ENCODE measurements around the gene EPB41.
"Not testable (repeated sequence)": the region's sequence is repeated elsewhere in the genome, so short reads cannot be mapped to it uniquely, and the experiment has no call there.

Gene EPB41

DNA sequence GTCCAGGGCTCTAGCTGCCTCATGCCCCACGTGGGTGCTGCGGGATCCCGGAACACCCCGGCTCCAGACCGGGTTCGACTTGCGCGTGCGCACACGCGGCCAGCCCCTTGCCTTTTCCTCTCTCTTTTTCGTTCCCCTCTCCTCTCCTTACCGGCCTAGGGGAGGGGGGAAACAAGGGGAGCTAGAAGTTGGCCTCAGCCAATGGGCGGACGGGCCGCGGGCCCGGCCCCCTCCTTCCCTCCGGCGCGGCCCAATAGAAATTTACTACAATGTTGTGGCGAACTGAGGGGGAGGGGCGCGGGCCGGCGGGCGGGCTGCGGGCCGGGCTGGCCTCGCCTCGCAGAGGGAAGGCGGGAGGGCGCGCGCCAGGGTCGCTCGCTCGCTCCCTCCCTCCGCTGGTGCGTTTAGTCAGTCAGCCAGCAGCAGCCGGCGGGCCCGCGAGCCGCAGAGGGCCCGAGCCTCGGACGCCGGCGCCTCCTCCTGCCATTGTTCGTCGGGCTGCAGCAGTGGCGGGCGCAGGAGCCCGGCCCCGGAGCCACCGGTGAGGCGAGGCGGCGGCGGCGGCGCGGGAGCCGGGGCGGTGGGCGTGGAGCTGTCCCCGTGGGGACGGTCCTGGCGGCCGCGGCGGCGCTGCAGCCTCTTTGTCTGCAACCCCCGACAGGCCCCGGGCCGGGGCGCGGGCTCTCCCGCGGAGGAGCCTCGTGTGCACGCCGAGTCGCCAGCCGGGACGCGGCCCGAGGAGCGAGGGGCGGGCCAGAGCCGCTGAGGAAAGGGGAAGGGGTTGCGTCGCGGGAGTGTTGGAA is at the start of gene EPB41:
Gene EPB41 (plus strand): TSS at position 342 of the 803 bp plus-strand sequence. CDS start 72,869 bp downstream, outside the sequence.
- DNase-seq (ENCODE audit: low read depth): peak; percentile 66

DNA sequence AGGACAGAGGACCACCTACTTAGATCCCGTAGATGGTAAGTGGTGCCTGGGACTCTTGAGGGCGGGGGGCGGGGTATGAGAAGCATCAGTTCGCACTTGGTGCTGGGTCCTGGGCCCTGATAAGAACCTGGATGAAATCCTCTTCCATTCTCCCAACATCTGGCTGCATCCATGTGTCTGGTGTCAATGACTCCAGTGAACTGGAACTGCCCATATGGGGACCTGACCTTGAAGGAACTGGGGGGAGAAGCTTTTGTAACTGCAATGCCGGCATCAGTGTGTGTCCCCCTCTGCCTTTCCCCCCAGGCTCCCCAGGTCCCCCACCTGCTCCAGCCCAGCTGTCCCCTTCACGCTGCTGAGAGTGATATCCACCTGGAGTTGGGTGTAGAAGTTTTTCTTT is 49.7 kb upstream of the EPB41 start:
- DNase-seq (ENCODE audit: low read depth): no peak

DNA sequence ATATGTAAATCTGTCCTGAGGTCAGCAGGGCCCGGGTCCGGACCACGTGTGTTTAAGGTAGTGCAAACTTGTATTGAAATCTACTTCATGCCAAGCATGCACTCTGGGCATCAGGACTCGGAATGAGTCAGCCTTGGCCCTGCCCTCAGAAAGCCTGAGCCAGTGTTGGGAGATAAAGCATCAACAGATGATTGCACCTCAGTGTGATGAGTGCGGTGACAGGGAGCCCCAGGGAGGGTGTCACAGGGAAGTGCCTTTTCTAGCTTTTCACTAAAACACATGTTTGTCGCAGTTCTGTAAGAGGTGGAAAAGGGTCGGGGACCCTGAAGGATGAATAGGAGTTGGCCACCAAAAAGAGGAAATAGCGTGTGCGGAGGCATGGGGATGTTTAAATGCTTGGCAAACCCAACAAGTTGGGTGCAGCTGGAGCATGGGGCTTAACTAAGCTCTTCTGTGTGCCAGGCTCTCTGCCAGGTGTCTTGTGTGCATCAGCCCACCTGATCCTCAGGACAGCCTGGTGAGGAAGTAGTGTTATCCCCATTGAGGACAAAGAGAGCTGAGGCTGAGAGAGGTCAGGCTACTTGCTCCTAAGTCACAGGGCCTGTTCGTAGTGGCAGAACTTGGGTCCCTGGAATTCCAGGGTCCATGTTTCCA is 48.2 kb upstream of the EPB41 start:
- DNase-seq (ENCODE audit: low read depth): no peak

DNA sequence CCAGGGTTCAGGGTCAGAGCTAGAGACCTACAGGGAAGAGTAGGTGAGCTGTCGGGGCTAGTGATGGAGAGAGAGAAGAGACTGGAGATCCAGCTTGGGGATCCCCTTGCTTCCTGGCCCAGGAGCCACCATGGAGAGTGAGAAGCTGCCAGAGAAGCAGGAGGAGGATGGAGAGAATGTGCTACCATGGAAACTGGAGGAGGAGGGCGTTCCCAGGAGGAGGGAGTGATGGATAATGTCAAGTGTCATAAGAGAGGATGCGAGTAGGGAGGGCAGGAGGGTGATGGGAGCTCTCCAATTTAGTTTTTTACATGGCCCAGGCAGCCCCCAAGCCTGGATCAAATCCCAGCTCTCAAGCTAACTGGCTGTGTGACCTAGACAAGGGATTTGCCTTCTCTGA is 46.5 kb upstream of the EPB41 start:
- DNase-seq (ENCODE audit: low read depth): no peak

DNA sequence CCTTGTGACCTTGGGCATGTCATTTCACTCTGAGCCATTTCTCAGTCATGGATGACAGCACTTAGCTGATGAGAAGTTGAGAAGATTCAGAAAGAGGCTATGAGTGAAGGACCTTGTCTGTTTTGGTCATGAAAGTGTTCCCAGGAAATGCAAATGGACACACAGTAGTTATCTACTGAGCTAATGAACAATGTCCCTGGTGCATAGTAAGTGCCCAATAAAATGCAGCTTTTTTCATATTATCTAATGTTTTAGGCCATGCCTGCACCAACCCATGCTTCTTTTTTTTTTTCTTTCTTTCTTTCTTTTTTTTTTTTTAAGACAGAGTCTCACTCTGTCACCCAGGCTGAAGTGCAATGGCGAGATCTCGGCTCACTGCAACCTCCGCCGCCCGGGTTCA is 44.4 kb upstream of the EPB41 start:
- DNase-seq (ENCODE audit: low read depth): no peak

DNA sequence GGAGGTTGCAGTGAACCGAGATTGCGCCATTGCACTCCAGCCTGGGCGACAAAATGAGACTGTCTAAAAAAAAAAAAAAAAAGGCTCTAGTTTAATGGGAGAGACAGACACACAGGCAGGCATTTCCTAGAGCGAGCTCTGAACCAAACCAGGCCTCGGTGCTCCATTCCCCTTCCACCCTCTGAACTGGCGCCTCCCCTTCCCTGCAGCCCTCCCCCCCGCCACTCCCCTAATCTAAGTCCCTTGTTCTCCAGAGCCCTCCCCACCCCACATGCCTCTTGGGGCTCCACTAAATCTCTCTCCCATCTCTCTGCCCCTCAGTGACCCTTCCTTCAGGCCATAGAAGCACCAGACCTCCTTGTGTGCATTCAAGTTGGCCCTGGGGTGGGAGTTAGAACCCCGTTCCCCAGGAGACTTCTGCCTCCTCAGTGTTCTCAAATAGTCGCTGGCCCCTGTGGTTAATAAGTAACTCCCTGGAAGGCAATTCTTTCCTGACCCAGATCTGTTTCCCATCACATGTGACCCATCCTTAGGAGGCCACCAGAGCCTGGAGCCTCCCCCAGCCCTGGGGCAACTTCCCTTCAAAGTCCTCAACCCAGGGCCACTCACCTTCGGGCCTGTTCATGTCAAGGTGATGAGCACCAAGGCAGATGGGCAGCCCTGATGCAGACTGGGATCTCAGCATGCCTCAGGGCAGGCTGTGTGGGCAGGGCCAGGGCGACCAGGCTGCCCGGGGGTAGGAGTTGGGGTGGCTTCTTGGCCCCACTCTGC is 42.6 kb upstream of the EPB41 start:
- no peak for DNase-seq (ENCODE audit: low read depth)

DNA sequence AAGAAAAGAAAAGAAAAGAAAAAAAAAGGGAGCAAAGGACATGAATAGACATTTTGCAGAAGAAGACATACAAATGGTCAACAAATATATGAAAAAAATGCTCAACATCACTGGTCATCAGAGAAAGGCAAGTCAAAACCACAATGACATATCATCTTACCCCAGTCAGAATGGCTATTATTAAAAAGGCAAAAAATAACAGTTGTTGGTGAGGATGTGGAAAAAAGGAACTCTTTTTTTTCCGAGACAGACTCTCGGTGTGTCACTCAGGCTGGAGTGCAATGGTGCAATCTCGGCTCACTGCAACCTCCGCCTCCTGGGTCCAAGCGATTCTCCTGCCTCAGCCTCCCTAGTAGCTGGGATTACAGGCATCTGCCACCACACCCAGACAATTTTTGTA is 39.2 kb upstream of the EPB41 start:
- DNase-seq (ENCODE audit: low read depth): not testable (repeated sequence)

DNA sequence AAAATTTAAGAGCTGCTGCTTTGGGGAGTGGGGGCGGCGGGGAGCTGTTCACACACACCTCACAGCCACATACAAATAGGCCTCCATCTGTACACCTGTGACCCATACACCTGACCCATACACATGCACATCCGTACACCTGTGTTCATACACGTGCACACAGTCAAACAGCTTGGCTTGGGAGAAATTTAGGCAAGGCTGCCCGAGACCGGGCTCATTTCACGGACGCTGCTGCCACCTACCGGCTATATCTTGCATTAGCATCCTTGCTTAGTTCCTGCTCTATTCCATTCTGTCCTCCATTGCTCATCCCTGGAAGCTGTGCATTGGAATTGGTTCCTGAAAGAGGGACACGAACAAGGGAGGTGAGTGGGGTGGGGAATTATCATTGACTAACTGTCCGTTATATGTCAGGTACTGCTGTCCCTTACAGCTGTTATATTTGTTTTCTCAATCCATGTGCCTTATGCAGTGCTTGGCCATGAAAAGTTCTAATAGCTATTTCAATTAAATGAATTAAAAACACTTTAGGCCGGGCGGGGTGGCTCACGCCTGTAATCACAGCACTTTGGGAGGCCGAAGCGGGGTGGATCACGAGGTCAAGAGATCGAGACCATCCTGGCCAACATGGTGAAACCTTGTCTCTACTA is 37.1 kb upstream of the EPB41 start:
- peak; percentile 56 for DNase-seq (ENCODE audit: low read depth)

DNA sequence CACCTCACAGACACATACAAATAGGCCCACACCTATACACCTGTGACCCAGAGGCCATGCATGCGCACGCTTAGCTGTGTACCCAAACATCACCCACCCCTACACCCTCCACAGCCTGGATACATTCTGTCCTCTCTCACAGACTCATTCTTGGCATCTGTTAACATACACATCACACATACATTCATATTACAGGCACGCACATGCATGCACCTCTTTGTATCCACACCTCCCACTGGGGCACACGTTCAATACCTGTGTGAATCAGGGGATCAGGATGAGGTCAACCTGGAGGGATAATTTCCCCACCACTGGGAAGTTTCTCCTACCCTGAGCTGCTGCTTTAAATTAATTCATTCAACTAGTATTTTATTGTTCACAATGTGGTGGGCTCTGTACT is 35.6 kb upstream of the EPB41 start:
- no peak for DNase-seq (ENCODE audit: low read depth)

DNA sequence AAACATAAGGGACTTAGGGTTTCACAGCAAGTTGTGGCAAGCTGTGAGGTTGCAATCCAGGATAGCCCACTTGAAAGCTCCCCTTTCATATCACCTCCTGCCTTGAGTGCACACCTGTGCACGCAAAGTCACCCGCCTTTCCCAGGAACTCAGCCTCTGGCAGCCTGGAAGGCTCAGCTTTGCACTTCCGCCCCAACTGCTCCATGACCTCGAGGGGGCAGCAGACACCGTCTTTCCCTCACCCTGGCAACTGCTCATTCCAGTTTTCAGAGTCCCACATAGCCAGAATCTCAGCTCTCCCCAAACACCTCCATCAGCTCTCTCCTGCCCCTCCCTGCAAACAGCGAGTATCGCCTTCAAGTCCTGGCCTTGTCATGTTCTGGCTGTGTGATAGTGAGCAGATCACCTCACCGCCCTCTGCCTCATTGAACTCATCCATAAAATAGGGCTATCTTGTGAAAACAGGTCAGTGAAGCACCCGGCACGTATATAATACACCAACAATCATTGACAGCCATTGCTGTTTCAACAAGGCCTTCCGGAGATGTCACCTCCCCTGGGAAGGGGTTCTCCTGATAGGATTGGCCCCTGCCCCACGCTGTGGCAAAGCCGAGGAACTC is 32.2 kb upstream of the EPB41 start:
- DNase-seq (ENCODE audit: low read depth): peak; percentile 68

DNA sequence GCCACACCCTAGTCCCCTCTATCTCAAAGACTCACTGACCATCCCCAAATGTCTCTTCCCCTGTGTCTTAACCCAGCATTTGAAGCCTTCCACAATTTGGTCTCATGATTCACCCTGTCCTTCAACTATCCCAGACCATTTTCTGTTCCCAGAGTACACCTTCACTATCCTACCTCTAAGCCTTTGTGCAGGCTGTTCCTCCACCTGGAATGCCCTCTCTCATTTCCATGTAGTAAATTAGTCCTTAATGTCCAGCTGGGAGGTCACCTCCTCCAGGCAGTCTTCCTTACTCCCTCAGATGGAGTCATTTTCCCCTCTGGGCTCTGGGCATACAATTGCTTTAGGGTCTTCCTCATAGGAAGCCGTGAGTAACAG is 31.1 kb upstream of the EPB41 start:
- no peak for DNase-seq (ENCODE audit: low read depth)

DNA sequence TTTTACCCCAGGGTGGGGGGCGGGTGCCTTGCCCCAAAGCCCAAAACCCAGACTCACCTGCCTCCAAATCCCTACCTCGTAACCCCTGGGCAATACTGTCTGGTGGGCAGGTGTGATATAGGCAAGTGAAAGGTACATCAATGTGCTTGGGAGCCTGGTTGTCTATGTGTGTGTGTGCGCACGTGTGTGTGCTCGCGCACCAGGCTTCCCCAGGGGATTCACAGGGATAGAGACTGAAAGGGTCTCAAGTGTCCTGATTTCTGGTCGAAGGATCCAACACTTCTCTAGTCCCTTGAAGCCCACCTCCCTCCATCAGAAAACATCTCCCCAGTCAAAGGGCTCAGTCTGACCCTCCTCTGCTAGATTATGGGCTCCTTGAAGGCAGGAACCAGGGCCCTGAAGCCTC is 28.9 kb upstream of the EPB41 start:
- no peak for DNase-seq (ENCODE audit: low read depth)

DNA sequence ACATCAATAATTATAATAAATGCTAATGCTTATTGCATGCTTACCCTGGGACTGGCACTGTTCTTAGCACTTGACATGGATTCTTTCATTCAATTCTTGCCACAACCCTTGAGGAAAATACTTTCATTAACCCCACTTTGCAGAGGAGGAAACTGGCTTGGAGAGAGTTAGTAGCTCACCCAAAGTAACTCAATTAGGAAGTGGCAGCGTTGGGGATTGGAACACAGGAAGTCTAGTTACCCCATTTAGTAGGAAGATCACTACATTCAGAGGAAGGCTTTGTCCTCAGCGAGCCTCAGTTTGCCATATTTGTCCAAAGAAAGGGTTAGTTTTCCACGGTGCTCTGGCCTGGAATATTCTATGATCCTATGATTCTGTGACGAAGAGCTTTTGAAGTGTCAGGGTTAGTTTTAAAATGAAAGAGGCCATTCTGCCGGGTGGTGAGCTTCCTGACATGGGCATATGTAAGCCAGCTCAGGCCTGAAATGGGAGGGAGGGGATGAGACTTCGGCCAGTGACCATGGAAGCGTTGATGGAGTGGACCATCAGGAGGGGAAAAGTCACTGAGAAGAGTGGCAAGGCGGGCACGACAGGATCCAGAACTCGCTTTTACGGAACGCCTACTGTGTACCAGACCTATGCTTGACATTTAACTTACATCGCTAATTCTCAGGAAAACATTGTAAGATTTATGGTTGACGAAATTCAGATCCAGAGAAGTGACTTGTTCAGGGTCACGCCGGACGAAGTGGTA is 28.2 kb upstream of the EPB41 start:
- DNase-seq (ENCODE audit: low read depth): no peak

DNA sequence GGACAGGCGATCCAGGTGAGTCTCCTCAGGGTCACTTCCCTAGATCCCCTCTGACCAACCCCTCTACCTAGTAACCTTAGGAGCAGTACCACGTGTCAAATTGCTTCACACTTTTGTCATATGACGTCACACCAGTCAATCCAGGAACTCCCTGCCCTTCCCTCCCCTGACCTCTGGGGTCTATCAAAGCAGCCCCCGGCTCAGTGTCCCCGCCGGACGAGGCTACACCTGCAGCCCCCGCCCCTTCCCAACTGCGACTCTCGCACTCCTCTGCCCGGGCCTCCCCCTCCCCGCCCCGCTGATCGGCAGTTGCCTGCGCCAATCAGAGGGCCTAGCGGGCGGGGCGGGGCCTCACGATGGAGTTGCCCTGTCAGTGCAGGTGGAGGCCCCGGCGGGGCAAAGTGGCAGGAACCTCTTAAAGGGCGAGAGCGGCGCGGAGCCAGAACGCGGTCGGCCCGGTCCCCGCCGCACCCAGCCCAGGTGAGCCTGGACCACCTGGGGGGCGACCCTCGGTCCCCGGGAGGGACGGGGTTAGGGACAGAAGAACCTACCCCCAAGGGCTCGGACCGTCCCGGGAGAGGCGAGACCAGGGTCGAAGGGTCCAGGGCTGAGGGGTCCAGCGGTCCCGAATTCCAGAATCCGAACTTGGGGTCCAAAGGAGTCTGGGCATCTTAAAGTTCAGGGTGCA is 27.5 kb upstream of the EPB41 start:
- peak; percentile 19 for DNase-seq (ENCODE audit: low read depth)

DNA sequence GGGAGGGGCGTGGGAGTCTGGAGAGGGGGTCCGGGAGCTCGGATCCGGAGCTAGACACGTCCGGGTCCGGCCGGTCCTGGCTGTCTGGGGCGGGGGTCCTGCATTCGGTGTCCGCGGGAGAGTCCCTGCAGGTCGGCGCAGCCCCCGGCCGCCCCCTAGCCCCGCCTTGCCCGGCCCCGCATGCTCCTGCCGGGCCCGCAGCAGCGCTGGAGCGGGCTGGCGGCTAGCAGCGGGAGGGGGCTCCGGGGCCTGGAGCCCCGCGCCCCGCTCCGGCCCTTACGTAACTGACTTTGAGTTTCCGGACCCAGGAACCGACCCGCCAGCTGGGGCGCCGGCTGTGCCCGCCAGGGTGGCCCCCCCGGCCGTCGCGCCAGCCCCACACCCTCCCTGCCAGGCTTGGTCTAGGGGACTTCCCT is 26.9 kb upstream of the EPB41 start:
- DNase-seq (ENCODE audit: low read depth): no peak

DNA sequence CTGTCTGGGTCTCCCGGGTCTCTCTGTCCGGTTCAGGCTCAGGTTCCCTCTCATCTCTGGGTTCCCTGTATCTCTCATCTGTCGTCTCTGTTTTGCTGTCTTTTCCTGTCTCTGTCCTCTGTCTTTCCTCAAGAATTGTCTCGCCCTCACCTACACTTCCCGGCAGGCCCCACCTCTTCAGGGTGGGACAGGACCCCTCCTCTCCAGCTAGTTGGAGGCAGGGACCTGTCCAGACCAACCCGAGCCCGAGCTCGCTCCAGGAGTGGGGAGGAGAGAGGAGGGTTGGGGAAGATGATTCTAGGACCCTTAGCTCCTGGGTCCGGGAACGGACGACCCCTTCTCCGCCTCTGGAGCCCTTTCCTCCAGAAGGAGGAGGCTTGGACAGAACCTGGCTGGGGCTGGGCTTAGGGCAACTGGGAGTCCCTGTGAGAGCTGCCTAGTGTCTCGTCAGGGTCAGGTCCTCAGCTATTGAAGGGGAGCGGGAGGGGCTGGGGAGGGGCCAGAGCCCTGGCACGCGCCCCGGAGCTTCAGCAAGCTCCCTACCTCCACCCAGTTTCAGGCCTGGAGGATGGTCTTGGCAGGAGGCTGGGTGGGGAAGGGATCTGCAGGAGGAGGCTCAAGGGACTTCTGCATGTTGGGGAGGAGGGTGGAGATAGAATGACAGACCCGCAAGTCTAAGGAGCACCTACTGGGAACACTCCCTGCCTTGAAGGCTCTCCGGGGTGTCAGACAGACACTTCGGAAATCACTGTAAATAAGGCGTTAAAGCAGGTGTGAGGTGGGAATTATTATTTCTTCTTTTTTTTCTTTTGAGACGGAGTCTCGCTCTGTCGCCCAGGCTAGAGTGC is 26.3 kb upstream of the EPB41 start:
- DNase-seq (ENCODE audit: low read depth): no peak

DNA sequence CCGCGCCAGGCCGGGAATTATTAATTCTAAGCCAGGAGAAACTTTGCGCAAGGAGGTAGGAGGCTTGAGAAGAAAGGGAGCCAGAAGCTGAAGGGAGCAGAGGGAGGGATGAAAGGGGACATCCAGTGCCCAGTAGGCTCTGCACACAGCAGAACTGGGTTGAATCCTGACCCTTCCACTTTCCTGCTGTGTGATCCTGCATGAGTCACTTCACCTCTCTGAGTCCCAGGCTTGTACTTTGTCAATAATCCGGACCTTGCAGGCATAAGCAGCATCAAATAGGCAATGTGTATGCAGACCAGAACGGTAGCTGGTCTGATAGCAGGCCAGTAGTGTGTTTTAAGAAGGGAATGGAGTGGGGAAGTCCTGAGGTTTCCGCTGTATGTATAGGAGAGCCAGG is 25.5 kb upstream of the EPB41 start:
- DNase-seq (ENCODE audit: low read depth): no peak

DNA sequence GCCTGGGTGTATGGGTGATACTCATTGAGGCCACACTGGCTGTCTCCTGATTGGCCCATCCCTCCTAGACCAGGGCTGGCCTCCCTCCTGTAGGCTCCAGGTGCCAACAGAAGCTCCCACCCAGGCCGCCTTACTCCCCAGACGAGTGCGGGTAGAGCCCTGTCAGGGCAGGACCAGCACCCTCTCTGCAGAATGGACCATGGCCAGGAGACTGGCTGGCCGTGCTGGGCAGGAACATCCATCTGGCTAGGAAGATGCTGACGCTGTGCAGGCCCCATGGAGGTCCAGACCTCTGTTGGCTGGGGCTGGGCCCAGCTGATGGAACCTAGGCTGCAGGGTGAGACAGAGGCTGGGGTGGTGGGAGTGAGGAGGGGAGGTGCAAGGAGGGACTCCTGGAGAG is 25.0 kb upstream of the EPB41 start:
- DNase-seq (ENCODE audit: low read depth): no peak

DNA sequence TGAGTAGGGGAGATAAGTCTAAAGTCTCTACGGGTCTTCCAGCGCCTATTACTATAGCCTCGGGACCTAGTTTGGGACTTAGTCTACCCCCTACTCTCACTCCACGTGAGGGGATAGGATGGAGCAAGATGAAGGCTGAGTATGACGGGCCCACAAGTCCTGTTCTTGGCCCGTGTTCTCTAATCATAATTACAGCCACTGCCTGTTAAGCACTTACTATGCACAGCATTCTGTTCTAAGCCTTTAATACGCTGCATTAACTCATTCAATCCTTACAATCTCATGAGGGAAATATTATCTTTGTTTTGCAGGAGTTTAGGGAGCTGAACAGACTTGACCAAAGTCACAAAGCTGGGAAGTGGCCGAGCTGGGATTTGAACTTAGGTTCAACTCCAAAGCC is 23.9 kb upstream of the EPB41 start:
- DNase-seq (ENCODE audit: low read depth): no peak

DNA sequence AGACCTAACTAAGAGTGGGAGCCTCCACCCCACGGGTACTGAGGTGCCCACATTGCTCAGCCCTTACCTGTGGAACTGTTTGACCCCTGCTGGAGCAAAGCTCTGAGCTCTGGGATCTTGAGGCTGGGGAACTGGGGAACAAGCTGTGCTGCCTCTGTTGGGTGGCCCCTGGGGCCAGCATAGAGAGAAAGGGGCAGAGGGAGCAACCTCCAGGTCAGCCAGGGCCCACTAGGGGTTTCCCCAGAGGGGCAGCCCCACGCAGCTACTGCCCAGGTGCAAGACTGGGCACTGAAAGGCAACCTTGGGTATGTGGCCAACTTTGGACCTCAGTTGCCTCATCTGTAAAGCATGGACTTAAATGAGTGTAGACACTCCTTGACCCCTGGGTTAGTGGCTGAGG is 23.5 kb upstream of the EPB41 start:
- no peak for DNase-seq (ENCODE audit: low read depth)
